ENCODE results near the gene ACBD4.

Gene ACBD4

DNA sequence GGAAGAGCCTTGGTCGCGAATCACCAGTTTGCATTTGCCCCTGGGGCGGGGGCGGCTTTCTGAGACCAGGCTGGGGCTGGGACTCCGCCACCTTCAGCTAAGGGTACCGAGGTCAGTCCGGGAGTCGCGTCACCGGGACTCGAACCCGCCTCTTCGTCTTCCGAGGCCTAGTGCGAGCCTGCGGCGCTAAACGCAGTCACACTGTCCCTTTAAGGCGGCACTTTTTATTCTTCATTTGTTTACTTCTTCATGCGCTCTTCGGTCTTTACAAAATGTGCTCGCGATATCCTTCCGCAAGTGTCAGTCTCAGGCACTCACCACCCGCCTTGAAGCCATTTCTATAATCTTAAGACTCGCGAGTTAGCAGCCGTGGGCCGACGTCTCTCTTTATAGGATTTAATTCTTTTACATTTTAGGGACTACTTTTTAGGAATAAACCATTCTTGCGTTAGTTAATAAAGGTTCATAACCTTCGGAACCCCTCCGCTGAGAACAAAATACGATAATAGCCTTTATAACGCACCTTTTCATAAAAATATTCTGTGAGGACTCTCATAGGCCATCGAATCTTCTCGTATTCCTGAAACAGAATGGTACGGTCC is 12.2 kb downstream of the ACBD4 start:
- Histone ChIP-seq H3K36me3 (ENCODE audit: control insufficient read depth in 2 of 2, insufficient read depth in 2 of 2, low read length in 2 of 2) (no peaks in the 10 kb centered on the region), H3K4me1 (ENCODE audit: control insufficient read depth, insufficient read depth, low read length) (peaks cover 48% of the 10 kb centered on the region), H3K9ac (ENCODE audit: low read length in 2 of 2) (peak overlapping the region; percentile 99), H3K9me3 (ENCODE audit: control insufficient read depth in 2 of 2, low read length in 2 of 2) (no peaks in the 10 kb centered on the region), H3K27ac (ENCODE audit: low read length) (peak overlapping the region; percentile 99), H3K4me3 (ENCODE audit: low read length in 2 of 2) (peak overlapping the region; percentile 82 to 98), H3K27me3 (ENCODE audit: control insufficient read depth in 1 of 2, insufficient read depth in 2 of 2, low read length in 2 of 2) (no peaks in the 10 kb centered on the region)

DNA sequence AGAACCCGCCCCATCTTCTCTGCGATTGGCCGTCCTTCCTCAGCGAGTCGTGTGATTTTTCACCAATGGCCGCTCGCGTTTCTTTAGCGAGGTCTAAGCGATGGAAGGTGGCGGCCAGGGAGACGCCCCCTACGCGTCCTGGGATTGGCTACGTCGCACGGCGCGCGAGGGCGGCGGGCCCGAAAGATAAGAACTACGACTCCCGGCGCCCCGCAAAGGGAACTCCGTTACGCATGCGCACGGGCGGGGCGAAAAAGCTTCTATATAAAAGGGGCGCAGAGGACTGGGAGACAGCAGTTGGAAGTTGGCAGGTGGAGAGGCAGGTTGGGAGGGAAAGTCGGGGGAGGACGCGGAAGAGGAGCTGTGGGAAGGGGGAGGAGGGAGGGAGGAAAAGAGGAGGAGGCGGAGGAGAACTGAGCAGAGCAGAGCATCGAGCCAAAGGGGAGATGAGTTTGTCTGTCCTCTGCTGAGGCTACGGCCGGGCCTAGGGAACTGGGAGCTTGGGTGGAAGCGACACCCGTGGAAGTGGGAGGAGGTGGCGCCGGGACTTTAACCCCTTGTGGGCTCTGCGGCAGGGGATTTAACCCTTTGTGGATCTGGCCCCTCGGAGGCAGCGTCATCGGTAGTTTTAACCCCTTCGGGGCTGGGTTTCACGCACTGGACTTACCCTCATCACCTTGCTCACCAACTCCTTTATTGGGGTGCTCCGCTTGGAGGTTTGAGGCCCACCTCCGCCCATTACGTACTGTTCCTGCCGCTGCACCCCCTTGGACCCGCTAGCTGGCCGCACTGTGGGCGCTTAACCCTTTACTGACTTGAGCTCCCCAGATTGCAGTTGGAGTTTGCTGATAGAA is 12.9 kb downstream of the ACBD4 start, which contains the start of gene HEXIM1:
Gene HEXIM1 (plus strand): TSS at position 293 of the 854 bp plus-strand sequence. CDS start 716 bp downstream, outside the sequence.
- Histone ChIP-seq H3K9ac (ENCODE audit: low read length in 2 of 2) (peak within 1 kb of the TSS; percentile 99), H3K27me3 (ENCODE audit: control insufficient read depth in 1 of 2, insufficient read depth in 2 of 2, low read length in 2 of 2) (no peaks in the 10 kb centered on the region), H3K9me3 (ENCODE audit: control insufficient read depth in 2 of 2, low read length in 2 of 2) (no peaks in the 10 kb centered on the region), H3K27ac (ENCODE audit: low read length) (peak within 1 kb of the TSS; percentile 99), H3K4me3 (ENCODE audit: low read length in 2 of 2) (peak within 1 kb of the TSS; percentile 82 to 98), H3K4me1 (ENCODE audit: control insufficient read depth, insufficient read depth, low read length) (peaks cover 43% of the 10 kb centered on the region), H3K36me3 (ENCODE audit: control insufficient read depth in 2 of 2, insufficient read depth in 2 of 2, low read length in 2 of 2) (no peaks in the 10 kb centered on the region)

DNA sequence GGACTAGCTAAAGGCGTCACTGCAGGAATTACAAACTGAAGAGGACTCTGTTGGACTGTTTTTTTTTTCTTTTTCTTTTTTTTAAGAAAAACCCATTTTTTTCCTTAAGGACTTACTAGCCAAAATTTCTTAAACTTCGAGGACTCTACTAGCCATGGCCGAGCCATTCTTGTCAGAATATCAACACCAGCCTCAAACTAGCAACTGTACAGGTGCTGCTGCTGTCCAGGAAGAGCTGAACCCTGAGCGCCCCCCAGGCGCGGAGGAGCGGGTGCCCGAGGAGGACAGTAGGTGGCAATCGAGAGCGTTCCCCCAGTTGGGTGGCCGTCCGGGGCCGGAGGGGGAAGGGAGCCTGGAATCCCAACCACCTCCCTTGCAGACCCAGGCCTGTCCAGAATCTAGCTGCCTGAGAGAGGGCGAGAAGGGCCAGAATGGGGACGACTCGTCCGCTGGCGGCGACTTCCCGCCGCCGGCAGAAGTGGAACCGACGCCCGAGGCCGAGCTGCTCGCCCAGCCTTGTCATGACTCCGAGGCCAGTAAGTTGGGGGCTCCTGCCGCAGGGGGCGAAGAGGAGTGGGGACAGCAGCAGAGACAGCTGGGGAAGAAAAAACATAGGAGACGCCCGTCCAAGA is 13.7 kb downstream of the ACBD4 start:
- H3K4me1 ChIP-seq (ENCODE audit: control insufficient read depth, insufficient read depth, low read length): peaks cover 35% of the 10 kb centered on the region

DNA sequence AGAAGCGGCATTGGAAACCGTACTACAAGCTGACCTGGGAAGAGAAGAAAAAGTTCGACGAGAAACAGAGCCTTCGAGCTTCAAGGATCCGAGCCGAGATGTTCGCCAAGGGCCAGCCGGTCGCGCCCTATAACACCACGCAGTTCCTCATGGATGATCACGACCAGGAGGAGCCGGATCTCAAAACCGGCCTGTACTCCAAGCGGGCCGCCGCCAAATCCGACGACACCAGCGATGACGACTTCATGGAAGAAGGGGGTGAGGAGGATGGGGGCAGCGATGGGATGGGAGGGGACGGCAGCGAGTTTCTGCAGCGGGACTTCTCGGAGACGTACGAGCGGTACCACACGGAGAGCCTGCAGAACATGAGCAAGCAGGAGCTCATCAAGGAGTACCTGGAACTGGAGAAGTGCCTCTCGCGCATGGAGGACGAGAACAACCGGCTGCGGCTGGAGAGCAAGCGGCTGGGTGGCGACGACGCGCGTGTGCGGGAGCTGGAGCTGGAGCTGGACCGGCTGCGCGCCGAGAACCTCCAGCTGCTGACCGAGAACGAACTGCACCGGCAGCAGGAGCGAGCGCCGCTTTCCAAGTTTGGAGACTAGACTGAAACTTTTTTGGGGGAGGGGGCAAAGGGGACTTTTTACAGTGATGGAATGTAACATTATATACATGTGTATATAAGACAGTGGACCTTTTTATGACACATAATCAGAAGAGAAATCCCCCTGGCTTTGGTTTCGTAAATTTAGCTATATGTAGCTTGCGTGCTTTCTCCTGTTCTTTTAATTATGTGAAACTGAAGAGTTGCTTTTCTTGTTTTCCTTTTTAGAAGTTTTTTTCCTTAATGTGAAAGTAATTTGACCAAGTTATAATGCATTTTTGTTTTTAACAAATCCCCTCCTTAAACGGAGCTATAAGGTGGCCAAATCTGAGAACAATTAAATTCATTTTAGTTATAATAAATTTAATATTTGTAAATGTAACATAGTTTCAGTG is 14.5 kb downstream of the ACBD4 start:
- no peaks in the 10 kb centered on the region for H3K36me3 ChIP-seq (ENCODE audit: control insufficient read depth in 2 of 2, insufficient read depth in 2 of 2, low read length in 2 of 2)
- H3K27me3 ChIP-seq (ENCODE audit: control insufficient read depth in 1 of 2, insufficient read depth in 2 of 2, low read length in 2 of 2): no peaks in the 10 kb centered on the region
- H3K9me3 ChIP-seq (ENCODE audit: control insufficient read depth in 2 of 2, low read length in 2 of 2): no peaks in the 10 kb centered on the region
- H3K27ac ChIP-seq (ENCODE audit: low read length): peak overlapping the region; percentile 99
- peak overlapping the region; percentile 80 to 98 for H3K4me3 ChIP-seq (ENCODE audit: low read length in 2 of 2)
- H3K4me1 ChIP-seq (ENCODE audit: control insufficient read depth, insufficient read depth, low read length): peaks cover 27% of the 10 kb centered on the region
- H3K9ac ChIP-seq (ENCODE audit: low read length in 2 of 2): peak overlapping the region; percentile 95 to 98

More for the DNA sequence above, 13.7 kb downstream of the ACBD4 start:
- Histone ChIP-seq H3K36me3 (ENCODE audit: control insufficient read depth in 2 of 2, insufficient read depth in 2 of 2, low read length in 2 of 2) (no peaks in the 10 kb centered on the region), H3K4me3 (ENCODE audit: low read length in 2 of 2) (peak overlapping the region; percentile 80 to 98), H3K27ac (ENCODE audit: low read length) (peak overlapping the region; percentile 99), H3K9ac (ENCODE audit: low read length in 2 of 2) (peak overlapping the region; percentile 95 to 98), H3K9me3 (ENCODE audit: control insufficient read depth in 2 of 2, low read length in 2 of 2) (no peaks in the 10 kb centered on the region), H3K27me3 (ENCODE audit: control insufficient read depth in 1 of 2, insufficient read depth in 2 of 2, low read length in 2 of 2) (no peaks in the 10 kb centered on the region)

DNA sequence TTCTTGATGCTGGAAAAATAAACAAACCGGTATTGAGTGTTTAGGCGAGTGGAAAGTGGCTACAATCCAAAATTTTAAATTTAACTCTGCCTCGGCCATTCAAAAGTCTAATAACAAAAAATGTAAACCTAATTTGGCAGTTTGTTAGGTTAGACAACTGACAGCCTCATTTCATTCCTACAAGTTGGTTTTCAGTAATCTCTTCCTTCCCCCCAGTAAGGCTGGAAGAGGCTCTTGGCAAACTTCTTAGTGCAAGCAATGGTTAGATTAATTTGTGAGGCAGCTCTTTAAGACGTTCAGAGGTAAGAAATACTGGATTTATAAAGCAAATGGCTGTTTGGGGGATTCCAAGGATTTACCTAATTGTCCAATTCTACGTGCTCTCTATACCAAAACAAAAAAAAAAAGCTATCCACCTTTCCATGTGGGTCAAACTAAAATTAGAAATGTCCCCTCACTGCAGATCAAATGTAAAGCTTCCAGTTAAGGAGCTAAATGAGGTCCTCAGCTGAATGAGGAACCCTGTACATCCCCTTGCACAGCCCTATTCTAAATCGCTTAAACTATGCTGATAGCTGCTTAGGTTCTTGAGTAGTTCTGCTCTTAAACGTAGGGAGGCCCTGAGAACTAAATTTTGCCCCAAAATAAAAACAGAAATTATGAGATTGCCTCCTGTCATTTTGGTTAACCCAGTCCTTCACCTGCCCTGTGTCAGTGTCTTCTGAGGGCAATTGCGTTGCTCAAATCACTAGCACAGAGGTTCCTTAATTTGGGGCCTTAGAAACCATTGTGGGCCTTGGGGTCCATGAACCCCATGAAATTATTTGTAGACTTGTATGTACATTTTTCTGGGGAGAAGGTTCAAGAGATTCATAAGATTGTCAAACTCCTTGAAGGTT is 15.7 kb downstream of the ACBD4 start:
- peak overlapping the region; percentile 62 to 98 for H3K4me3 ChIP-seq (ENCODE audit: low read length in 2 of 2)

DNA sequence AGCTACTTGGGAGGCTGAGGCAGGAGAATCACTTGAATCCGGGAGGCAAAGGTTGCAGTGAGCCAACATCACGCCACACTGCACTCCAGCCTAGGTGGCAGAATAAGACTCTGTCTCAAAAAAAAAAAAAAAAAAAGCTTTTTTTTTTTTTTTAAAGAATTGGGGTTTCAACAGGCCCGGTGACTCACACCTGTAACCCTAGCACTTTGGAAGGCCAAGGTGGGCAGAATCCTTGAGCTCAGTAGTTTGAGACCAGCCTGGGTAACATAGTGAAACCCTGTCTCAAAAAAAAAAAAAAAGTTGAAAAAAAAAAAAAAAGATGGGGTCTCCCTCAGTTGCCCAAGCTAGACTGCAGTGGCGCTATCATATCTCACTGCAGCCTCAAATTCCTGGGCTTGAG is 19.5 kb downstream of the ACBD4 start:
- Histone ChIP-seq H3K9me3 (ENCODE audit: control insufficient read depth in 2 of 2, low read length in 2 of 2) (no peaks in the 10 kb centered on the region), H3K27me3 (ENCODE audit: control insufficient read depth in 1 of 2, insufficient read depth in 2 of 2, low read length in 2 of 2) (no peaks in the 10 kb centered on the region), H3K9ac (ENCODE audit: low read length in 2 of 2) (no peak overlapping the region), H3K4me3 (ENCODE audit: low read length in 2 of 2) (no peak overlapping the region), H3K36me3 (ENCODE audit: control insufficient read depth in 2 of 2, insufficient read depth in 2 of 2, low read length in 2 of 2) (no peaks in the 10 kb centered on the region), H3K4me1 (ENCODE audit: control insufficient read depth, insufficient read depth, low read length) (peaks cover 28% of the 10 kb centered on the region), H3K27ac (ENCODE audit: low read length) (no peak overlapping the region)

More for the DNA sequence above, 15.7 kb downstream of the ACBD4 start:
- H3K4me1 ChIP-seq (ENCODE audit: control insufficient read depth, insufficient read depth, low read length): peaks cover 24% of the 10 kb centered on the region
- no peaks in the 10 kb centered on the region for H3K27me3 ChIP-seq (ENCODE audit: control insufficient read depth in 1 of 2, insufficient read depth in 2 of 2, low read length in 2 of 2)
- peak overlapping the region; percentile 25 for H3K27ac ChIP-seq (ENCODE audit: low read length)
- H3K9ac ChIP-seq (ENCODE audit: low read length in 2 of 2): peak overlapping the region; percentile 13 to 95
- no peaks in the 10 kb centered on the region for H3K9me3 ChIP-seq (ENCODE audit: control insufficient read depth in 2 of 2, low read length in 2 of 2)
- H3K36me3 ChIP-seq (ENCODE audit: control insufficient read depth in 2 of 2, insufficient read depth in 2 of 2, low read length in 2 of 2): no peaks in the 10 kb centered on the region

DNA sequence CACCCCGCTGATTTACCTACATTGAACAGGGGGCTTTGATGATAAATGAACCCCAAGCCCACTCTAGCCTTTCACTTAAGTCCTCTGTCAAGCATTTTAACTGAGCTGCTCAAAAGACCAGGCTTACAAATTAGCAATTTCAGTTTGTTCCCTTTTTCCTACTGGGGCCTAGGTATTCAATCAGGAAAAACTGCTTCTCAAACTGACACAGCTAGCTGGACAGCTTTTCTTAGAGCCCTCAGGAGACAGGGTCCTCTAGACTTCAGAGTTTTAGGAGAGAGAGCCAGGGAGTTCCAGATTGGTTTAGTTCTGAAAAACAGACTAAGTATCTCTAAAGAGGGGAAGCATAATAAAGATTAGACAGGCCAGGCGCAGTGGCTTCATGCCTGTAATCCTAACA is 20.0 kb downstream of the ACBD4 start:
- Histone ChIP-seq H3K36me3 (ENCODE audit: control insufficient read depth in 2 of 2, insufficient read depth in 2 of 2, low read length in 2 of 2) (no peaks in the 10 kb centered on the region), H3K4me1 (ENCODE audit: control insufficient read depth, insufficient read depth, low read length) (peaks cover 28% of the 10 kb centered on the region), H3K27ac (ENCODE audit: low read length) (no peak overlapping the region), H3K9me3 (ENCODE audit: control insufficient read depth in 2 of 2, low read length in 2 of 2) (no peaks in the 10 kb centered on the region), H3K4me3 (ENCODE audit: low read length in 2 of 2) (no peak overlapping the region), H3K9ac (ENCODE audit: low read length in 2 of 2) (peak overlapping the region in 1 of 2 donors; percentile 21), H3K27me3 (ENCODE audit: control insufficient read depth in 1 of 2, insufficient read depth in 2 of 2, low read length in 2 of 2) (no peaks in the 10 kb centered on the region)

DNA sequence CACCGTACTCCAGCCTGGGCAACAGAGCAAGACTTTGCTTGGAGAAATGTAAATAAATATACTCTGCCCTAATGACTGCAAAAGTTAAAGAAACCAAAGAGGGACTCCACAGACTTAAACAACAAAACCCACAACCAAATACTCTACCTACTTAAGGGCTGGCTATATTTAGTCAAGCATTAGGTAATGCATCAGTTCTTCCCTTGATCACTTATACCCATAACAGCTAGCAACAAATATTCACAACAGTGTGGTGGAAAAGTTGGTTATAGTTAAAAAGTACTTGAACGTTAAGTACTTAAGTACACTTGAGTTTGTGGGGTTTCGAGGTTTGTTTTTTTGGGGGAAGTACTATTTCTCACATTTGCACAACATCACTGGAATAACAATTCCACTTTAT is 20.8 kb downstream of the ACBD4 start:
- Histone ChIP-seq H3K27ac (ENCODE audit: low read length) (no peak overlapping the region), H3K36me3 (ENCODE audit: control insufficient read depth in 2 of 2, insufficient read depth in 2 of 2, low read length in 2 of 2) (no peaks in the 10 kb centered on the region), H3K4me1 (ENCODE audit: control insufficient read depth, insufficient read depth, low read length) (peaks cover 25% of the 10 kb centered on the region)

DNA sequence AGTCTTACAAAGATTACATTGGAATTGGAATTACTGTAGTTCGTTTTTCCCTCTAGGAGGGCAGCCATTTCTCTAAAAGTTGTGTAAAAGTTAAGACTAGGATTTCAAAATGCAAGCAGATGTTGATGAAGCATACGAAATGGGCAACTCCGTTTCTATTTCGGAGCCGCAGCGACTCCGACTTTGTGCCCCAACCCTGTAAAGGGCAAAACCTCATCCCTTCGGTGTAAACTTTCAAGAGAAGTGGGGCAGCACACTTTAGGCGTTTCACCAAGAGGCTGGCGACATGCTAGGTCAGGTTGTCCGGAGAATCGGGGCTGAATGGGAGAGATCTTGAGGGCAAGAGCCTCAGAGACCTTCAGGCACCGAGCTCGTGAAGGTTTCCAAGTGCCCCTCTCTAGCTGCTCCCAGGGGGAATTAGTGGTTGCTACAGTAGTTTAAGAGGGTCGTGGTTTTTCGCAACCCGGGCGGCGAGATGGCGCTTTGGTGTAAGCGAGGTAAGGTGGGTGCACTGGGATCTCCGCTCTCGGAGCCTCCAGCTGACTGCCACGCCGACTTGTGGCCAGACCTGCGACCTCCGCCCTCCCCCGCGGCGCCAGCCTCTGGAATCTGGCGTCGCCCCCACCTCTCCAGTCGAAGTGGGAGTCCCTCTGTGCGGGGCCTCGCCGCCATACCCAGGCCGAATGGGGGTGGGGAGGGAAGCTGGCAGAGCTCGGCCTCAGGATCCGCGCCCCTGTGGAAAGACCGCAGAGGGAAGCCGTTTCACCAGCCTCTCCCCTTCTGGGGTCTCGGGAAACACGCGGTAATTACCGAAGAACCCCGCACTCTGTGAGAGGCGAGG is 25.2 kb downstream of the ACBD4 start:
- peak overlapping the region; percentile 85 to 98 for H3K4me3 ChIP-seq (ENCODE audit: low read length in 2 of 2)
- peaks cover 0 to 4% of the 10 kb centered on the region in 2 donors for H3K36me3 ChIP-seq (ENCODE audit: control insufficient read depth in 2 of 2, insufficient read depth in 2 of 2, low read length in 2 of 2)
- no peaks in the 10 kb centered on the region for H3K27me3 ChIP-seq (ENCODE audit: control insufficient read depth in 1 of 2, insufficient read depth in 2 of 2, low read length in 2 of 2)
- H3K9me3 ChIP-seq (ENCODE audit: control insufficient read depth in 2 of 2, low read length in 2 of 2): no peaks in the 10 kb centered on the region
- peak overlapping the region; percentile 96 to 99 for H3K9ac ChIP-seq (ENCODE audit: low read length in 2 of 2)
- peak overlapping the region; percentile 100 for H3K27ac ChIP-seq (ENCODE audit: low read length)
- H3K4me1 ChIP-seq (ENCODE audit: control insufficient read depth, insufficient read depth, low read length): peaks cover 27% of the 10 kb centered on the region

More for the DNA sequence above, 20.8 kb downstream of the ACBD4 start:
- Histone ChIP-seq H3K9ac (ENCODE audit: low read length in 2 of 2) (no peak overlapping the region), H3K4me3 (ENCODE audit: low read length in 2 of 2) (no peak overlapping the region), H3K9me3 (ENCODE audit: control insufficient read depth in 2 of 2, low read length in 2 of 2) (no peaks in the 10 kb centered on the region), H3K27me3 (ENCODE audit: control insufficient read depth in 1 of 2, insufficient read depth in 2 of 2, low read length in 2 of 2) (no peaks in the 10 kb centered on the region)
